A549 (cell line): ENCODE measurements around the gene RNF152.

Source experiments
- CBX8 ChIP-seq: fragments of 200-600 bp; sonication (generic); IDR thresholded peaks from 2 replicates; pipeline ENCODE4 v1.6.1; 2016
- CTCF ChIP-seq: fragments of >200 bp; sonication (Bioruptor Twin); formaldehyde crosslinking; IDR thresholded peaks from 3 replicates; pipeline ENCODE4 v1.5.1; 2016
- EHF ChIP-seq: fragments of 250-450 bp; sonication (Bioruptor Pico); IDR thresholded peaks from 2 replicates; pipeline ENCODE4 v1.5.0; 2020; ENCODE audit warnings: mild to moderate bottlenecking
- EP300 ChIP-seq, 2 experiments: fragments of >200 bp; sonication (Bioruptor Twin); formaldehyde crosslinking; IDR thresholded peaks; 2 replicates in 1 of 2; 3 replicates in 1 of 2; pipeline ENCODE4 v1.6.1; 2016 to 2017
- HOXB5 ChIP-seq: fragments of 250-450 bp; sonication (Bioruptor Pico); IDR thresholded peaks from 2 replicates; pipeline ENCODE4 v1.5.0; 2020; ENCODE audit warnings: mild to moderate bottlenecking, moderate library complexity
- POLR2A ChIP-seq: IDR thresholded peaks from 2 replicates; pipeline ENCODE4 v1.6.1; 2012; ENCODE audit warnings: mild to moderate bottlenecking, low read length
- RFX5 ChIP-seq: fragments of 450-650 bp; IDR thresholded peaks from 2 replicates; pipeline ENCODE4 v1.7.1; 2014; ENCODE audit warnings: antibody characterized with exemption, mild to moderate bottlenecking, moderate library complexity
- ZSCAN20 ChIP-seq: fragments of 250-450 bp; sonication (Bioruptor Pico); IDR thresholded peaks from 2 replicates; pipeline ENCODE4 v1.8.0; 2022; ENCODE audit warnings: mild to moderate bottlenecking, moderate library complexity
- TF ChIP-seq, protein P1 (sequence below): fragments of 450-650 bp; IDR thresholded peaks from 2 replicates; pipeline ENCODE4 v1.6.1; 2014; ENCODE audit warnings: antibody characterized with exemption
- TF ChIP-seq, protein P2 (sequence below): IDR thresholded peaks from 2 replicates; pipeline ENCODE4 v1.6.1; 2012; ENCODE audit warnings: low read depth, borderline replicate concordance

GRCh38 chr18:61851940-61852451, 40.8 kb downstream of the RNF152 start:
- TF ChIP-seq CTCF (no peak), RFX5 (no peak), HOXB5 (no peak), EP300 (IDR thresholded peaks at IDR 0.05) (no peak), CBX8 (no peak), POLR2A (no peak), EHF (CRISPR knock-in tag) (no peak), ZSCAN20 (CRISPR knock-in tag) (no peak)
- TF ChIP-seq, protein P1, sequence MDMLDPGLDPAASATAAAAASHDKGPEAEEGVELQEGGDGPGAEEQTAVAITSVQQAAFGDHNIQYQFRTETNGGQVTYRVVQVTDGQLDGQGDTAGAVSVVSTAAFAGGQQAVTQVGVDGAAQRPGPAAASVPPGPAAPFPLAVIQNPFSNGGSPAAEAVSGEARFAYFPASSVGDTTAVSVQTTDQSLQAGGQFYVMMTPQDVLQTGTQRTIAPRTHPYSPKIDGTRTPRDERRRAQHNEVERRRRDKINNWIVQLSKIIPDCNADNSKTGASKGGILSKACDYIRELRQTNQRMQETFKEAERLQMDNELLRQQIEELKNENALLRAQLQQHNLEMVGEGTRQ, result no peak
- TF ChIP-seq, protein P2, sequence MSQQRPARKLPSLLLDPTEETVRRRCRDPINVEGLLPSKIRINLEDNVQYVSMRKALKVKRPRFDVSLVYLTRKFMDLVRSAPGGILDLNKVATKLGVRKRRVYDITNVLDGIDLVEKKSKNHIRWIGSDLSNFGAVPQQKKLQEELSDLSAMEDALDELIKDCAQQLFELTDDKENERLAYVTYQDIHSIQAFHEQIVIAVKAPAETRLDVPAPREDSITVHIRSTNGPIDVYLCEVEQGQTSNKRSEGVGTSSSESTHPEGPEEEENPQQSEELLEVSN, result no peak
